GM12873 (cell line): ENCODE results near the gene LEFTY2.
A peak's percentile ranks its signal among the peaks of the same experiment; 100 is the strongest.

Experiments used
- TF ChIP-seq, protein P1 (sequence below): IDR thresholded peaks from 2 replicates; pipeline ENCODE4 v1.5.1; 2012; ENCODE audit warnings: low read depth, mild to moderate bottlenecking, moderate library complexity, low read length, control low read depth; ENCODE audit not compliant: insufficient read depth; ENCODE audit errors: missing control alignments

The LEFTY2 gene

DNA sequence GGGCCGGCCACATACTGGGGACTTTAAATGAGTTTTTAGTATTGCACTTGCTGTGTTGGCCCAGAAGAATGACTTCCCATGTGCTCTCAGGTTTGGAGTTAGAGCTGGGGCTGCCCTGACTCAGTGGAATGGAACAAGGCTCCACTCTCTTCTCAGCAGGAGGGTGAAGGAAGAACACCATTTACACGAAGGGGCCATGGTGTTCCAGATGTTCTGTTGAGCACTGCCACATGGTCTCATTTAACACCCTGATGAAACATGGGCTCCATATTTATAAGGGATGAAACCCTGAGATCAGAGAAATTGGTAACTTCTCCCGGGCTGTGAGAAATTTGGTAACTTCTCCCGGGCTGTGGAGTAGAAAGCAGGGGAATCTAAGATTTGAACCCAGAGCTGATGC, 22.7 kb downstream of the LEFTY2 start:
- TF ChIP-seq, protein P1, sequence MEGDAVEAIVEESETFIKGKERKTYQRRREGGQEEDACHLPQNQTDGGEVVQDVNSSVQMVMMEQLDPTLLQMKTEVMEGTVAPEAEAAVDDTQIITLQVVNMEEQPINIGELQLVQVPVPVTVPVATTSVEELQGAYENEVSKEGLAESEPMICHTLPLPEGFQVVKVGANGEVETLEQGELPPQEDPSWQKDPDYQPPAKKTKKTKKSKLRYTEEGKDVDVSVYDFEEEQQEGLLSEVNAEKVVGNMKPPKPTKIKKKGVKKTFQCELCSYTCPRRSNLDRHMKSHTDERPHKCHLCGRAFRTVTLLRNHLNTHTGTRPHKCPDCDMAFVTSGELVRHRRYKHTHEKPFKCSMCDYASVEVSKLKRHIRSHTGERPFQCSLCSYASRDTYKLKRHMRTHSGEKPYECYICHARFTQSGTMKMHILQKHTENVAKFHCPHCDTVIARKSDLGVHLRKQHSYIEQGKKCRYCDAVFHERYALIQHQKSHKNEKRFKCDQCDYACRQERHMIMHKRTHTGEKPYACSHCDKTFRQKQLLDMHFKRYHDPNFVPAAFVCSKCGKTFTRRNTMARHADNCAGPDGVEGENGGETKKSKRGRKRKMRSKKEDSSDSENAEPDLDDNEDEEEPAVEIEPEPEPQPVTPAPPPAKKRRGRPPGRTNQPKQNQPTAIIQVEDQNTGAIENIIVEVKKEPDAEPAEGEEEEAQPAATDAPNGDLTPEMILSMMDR, result no peak

DNA sequence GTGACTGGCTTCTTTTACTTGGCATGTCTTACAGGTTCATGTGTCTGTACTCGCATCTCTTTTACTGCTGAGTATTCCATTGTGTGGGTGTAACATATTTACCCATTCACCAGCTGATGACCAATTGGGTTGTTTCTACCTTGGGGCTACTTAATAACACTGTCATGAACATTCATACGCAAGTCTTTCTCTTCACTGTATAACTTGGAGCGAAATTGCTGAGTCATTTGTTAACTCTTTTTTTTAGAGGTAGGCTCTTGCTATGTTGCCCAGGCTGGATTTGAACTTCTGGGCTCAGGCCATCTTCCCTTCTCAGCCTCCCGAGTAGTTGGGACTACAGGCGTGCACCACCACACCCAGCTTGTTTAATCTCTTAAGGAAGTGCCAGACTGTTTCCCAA, 23.5 kb downstream of the LEFTY2 start:
- TF ChIP-seq, protein P1, result no peak

DNA sequence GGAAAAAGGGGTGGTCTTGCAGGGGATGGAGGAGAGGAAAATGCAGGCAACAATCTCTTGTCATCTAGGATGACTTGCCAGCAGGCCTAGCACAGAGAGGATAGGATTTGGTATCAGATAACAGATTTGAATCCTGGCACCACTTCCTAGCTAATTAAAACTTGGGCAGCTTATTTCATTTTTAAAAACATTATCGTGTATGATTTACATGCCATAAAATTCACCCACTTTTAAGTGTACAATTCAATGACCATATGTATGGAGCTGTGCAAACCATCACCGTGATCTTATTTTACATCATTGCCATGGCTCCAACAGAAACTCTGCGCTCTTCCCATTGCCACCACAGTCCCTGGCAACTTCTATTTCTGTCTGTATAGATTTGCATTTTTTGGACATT, 23.9 kb downstream of the LEFTY2 start:
- TF ChIP-seq, protein P1, result no peak

DNA sequence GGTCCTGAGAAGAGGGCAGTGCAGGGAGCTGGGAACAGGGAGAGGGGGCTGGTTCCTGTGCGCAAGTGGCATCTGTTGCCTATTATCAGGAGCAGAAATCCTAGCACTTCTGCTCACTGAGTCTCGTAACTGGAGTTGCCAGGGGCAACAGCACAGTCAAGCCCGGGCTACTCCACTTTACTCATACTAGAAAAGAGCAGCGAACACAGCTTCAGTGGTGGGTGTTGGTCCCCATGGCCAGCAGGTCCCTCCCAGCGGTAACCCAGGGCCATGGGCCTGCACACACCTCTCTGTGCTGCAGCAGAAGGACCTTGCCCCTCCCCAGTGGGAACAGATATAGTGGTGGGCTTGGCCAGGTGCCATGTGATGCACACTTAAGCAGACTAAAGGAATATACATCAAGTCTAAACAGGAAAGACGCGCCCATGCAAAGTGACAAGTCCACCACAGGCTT, 25.5 kb downstream of the LEFTY2 start:
- TF ChIP-seq, protein P1, result no peak

DNA sequence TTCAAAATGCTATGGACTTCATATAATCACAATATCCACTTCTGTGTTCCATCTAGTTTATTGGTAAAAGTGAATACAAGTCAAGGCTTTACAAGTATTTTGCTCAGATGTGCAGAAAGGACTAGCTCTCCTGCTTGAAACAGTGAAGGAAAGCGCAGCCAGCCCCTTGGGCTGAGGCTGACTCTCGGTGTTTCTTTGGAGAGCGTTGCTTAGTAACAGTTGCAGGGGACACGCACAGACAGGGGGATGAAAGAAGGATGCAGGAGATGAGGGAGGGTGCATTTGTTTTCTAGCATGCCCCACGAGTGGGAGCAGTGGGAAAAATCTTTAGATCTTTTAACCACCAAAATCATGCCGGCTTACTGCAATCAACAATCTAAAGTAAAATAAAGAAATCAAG, 26.1 kb downstream of the LEFTY2 start:
- TF ChIP-seq, protein P1, result no peak

DNA sequence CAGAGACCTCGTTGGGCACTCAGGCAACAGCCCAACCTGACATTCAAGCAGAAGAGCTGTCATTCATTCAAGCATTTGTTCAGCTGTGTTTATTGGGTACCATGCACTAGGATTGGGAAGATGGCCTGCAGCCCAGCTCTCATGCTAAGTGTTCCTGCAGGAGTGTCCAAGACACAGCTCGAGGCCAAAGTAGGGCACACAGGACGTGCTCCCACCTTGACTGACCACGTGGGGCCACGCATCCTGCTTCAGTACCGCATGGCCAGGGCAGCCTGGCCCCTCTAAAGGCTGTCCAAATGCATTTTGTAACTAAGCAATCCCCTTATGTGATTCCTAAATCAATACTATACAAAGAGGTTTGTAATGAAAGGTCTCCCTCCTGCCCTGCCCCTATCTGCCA, 26.6 kb downstream of the LEFTY2 start:
- TF ChIP-seq, protein P1, result no peak

DNA sequence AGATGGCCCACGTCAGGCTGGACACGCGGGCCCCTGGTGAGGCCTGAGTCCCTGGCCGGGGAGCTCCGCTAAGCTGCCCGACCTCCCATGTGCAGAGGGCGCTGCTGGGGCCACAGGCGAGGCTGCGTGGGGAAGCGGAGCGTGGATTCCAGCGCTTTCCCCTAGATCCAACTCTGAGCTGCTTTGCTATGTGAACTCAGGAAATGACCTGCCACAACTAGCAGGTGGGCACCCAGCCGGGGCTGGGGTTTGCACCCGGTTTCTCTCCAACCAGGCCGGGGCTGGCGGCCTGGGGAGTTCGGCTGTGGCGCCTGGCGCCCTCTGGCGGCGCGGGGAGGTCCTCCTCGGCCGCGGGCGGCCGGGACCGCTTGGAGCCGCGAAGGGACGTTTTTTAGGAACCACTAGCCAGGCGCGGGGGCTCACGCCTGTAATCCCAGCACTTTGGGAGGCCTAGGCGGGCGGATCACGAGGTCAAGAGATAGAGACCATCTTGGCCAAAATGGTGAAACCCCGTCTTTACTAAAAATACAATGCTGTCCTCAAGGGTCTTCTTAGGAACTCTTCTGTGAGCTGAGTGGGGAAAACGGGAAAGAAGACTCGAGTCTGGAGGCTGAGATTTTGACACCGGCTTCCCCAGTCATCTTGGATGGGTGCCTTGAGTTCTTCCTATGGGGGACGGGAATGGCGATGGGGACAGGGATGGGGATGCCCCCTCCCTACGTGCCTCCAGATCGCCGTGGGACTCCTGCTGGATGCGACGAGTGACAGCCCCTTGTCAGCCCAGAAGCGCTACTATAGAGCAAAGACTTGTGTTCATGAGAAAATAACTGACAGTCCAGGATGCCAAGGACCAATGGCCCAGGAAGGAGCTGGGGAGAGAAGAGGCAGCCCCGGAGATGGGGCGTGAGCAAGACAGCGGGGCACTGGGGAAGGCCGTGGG, 29.6 kb downstream of the LEFTY2 start:
- TF ChIP-seq, protein P1, result peak; percentile 83
